Neural cell (in vitro differentiated cells): ENCODE results near the gene ATP9B. TPM values are rescaled to one million over a fixed set of nuclear protein-coding genes. Genes with fewer than 3 reads are reported as not detected.

ENCODE experiments used
- H2AFZ ChIP-seq: fragments of 200-600, 300-800 bp; sonication (generic), shearing (Covaris generic); 2 replicates; pipeline ENCODE4 v1.6.0; 2014; ENCODE audit warnings: low read depth, mild to moderate bottlenecking, antibody characterized with exemption, low read length, moderate library complexity
- H3F3A ChIP-seq: fragments of 200-600 bp; shearing (Covaris generic); 2 replicates; pipeline ENCODE4 v1.6.1; 2016; ENCODE audit warnings: mild to moderate bottlenecking, moderate library complexity, mixed read lengths, antibody characterized with exemption, low read length; ENCODE audit not compliant: insufficient read depth, poor library complexity, severe bottlenecking
- H3K27ac ChIP-seq: fragments of 200-600, 300-800 bp; sonication (generic), shearing (Covaris generic); 2 replicates; pipeline ENCODE4 v1.5.1; 2014; ENCODE audit warnings: mild to moderate bottlenecking, low read length, moderate library complexity
- H3K27me3 ChIP-seq: fragments of 300-800, 200-600 bp; sonication (generic), shearing (Covaris generic); 2 replicates; pipeline ENCODE4 v1.6.0; 2014; ENCODE audit warnings: mild to moderate bottlenecking, low read depth, low read length, moderate library complexity; ENCODE audit not compliant: insufficient read depth
- H3K36me3 ChIP-seq: fragments of 300-800, 200-600 bp; sonication (generic), shearing (Covaris generic); 2 replicates; pipeline ENCODE4 v1.5.1; 2014; ENCODE audit warnings: mild to moderate bottlenecking, antibody characterized with exemption, low read length, moderate library complexity; ENCODE audit not compliant: insufficient read depth
- H3K4me2 ChIP-seq: fragments of 300-800, 200-600 bp; sonication (generic), shearing (Covaris generic); 2 replicates; pipeline ENCODE4 v1.6.0; 2014; ENCODE audit warnings: mild to moderate bottlenecking, low read length
- H3K4me3 ChIP-seq: fragments of 300-800, 200-600 bp; sonication (generic), shearing (Covaris generic); 2 replicates; pipeline ENCODE4 v1.5.1; 2014; ENCODE audit warnings: mild to moderate bottlenecking, low read length, moderate library complexity
- H3K79me2 ChIP-seq: fragments of 200-600 bp; shearing (Covaris generic); replicated peaks from 2 replicates; pipeline ENCODE4 v1.6.0; 2014; ENCODE audit warnings: mild to moderate bottlenecking, low read length, moderate library complexity; ENCODE audit not compliant: insufficient read depth
- H3K9ac ChIP-seq: fragments of 300-800, 200-600 bp; sonication (generic), shearing (Covaris generic); 2 replicates; pipeline ENCODE4 v1.6.1; 2016; ENCODE audit warnings: mild to moderate bottlenecking, low read length, mixed read lengths
- H3K9me2 ChIP-seq: fragments of 200-600 bp; shearing (Covaris generic); 2 replicates; pipeline ENCODE4 v1.6.1; 2016; ENCODE audit warnings: mild to moderate bottlenecking, low read length, mixed read lengths; ENCODE audit not compliant: insufficient read depth
- H3K9me3 ChIP-seq: fragments of 200-600, 300-800 bp; sonication (generic), shearing (Covaris generic); 2 replicates; pipeline ENCODE4 v1.6.1; 2016; ENCODE audit warnings: mild to moderate bottlenecking, mixed run types, low read length, moderate library complexity, mixed read lengths
- H4K20me1 ChIP-seq: fragments of 200-600 bp; shearing (Covaris generic); 2 replicates; pipeline ENCODE4 v1.6.1; 2016; ENCODE audit warnings: mild to moderate bottlenecking, mixed run types; ENCODE audit not compliant: insufficient read depth
- CTCF ChIP-seq: fragments of 450-650 bp; IDR thresholded peaks from 2 replicates; pipeline ENCODE4 v1.5.1; 2014; ENCODE audit warnings: antibody characterized with exemption, mild to moderate bottlenecking, moderate library complexity; ENCODE audit not compliant: poor library complexity, severe bottlenecking
- EP300 ChIP-seq: fragments of 450-650 bp; conservative IDR thresholded peaks from 2 replicates; pipeline ENCODE4 v1.6.1; 2014; ENCODE audit warnings: antibody characterized with exemption, mild to moderate bottlenecking, moderate library complexity; ENCODE audit not compliant: poor library complexity, severe bottlenecking
- EZH2 ChIP-seq: fragments of 200-600, 300-800 bp; shearing (Covaris generic), sonication (generic); IDR thresholded peaks from 2 replicates; pipeline ENCODE4 v1.6.1; 2014; ENCODE audit warnings: antibody characterized with exemption, low read length, borderline replicate concordance, mild to moderate bottlenecking; ENCODE audit not compliant: insufficient read depth, poor library complexity, severe bottlenecking
- MXI1 ChIP-seq: fragments of 450-650 bp; conservative IDR thresholded peaks from 2 replicates; pipeline ENCODE4 v1.6.1; 2014; ENCODE audit warnings: antibody characterized with exemption, mild to moderate bottlenecking; ENCODE audit not compliant: poor library complexity, severe bottlenecking
- POLR2AphosphoS5 ChIP-seq: IDR thresholded peaks from 2 replicates; pipeline ENCODE4 v1.6.1; 2012
- RAD21 ChIP-seq: fragments of 450-650 bp; conservative IDR thresholded peaks from 2 replicates; pipeline ENCODE4 v1.6.1; 2014; ENCODE audit warnings: antibody characterized with exemption, mild to moderate bottlenecking, moderate library complexity
- REST ChIP-seq: IDR thresholded peaks from 2 replicates; pipeline ENCODE4 v1.6.1; 2012; ENCODE audit warnings: borderline replicate concordance
- SMC3 ChIP-seq: fragments of 450-650 bp; conservative IDR thresholded peaks from 2 replicates; pipeline ENCODE4 v1.6.1; 2014; ENCODE audit warnings: antibody characterized with exemption, mild to moderate bottlenecking, moderate library complexity; ENCODE audit not compliant: poor library complexity
- TAF1 ChIP-seq: IDR thresholded peaks from 2 replicates; pipeline ENCODE4 v1.6.1; 2012; ENCODE audit warnings: low read depth
- polyA plus RNA-seq: library from polyadenylated mRNA; depleted of rRNA; stranded (reverse); fragments of >200 nt; gene quantifications from 2 replicates; pipeline ENCODE4 v1.2.3, GENCODE V29; 2014

ATP9B gene
- polyA plus RNA-seq, 1 donor from 2014 or later = 15.4 TPM

GRCh38 chr18:79102886-79103285 is 33.7 kb downstream of the ATP9B start:
- Histone ChIP-seq H3K36me3 (peaks cover 5% of the 10 kb centered on the region), H3K79me2 (no peaks in the 10 kb centered on the region), H2AFZ (no peak overlapping the region), H3K27me3 (no peaks in the 10 kb centered on the region), H3F3A (no peaks in the 10 kb centered on the region), H3K9ac (no peak overlapping the region), H3K4me2 (no peak overlapping the region), H3K9me2 (no peaks in the 10 kb centered on the region), H3K9me3 (no peaks in the 10 kb centered on the region), H3K4me3 (no peak overlapping the region), H4K20me1 (no peaks in the 10 kb centered on the region), H3K27ac (no peak overlapping the region)
- TF ChIP-seq TAF1 (no peak), MXI1 (no peak), EP300 (no peak)

GRCh38 chr18:79104137-79104536 is 34.9 kb downstream of the ATP9B start:
- no peak overlapping the region for H3K4me3 ChIP-seq
- H3K27ac ChIP-seq = no peak overlapping the region
- no peak overlapping the region for H3K9ac ChIP-seq
- TF ChIP-seq POLR2AphosphoS5 (no peak), SMC3 (no peak), EZH2 (no peak), MXI1 (no peak), CTCF (no peak), RAD21 (no peak), EP300 (no peak), REST (no peak), TAF1 (no peak)
- no peak overlapping the region for H2AFZ ChIP-seq
- H3K4me2 ChIP-seq = no peak overlapping the region
- H3K9me3 ChIP-seq = no peaks in the 10 kb centered on the region
- H4K20me1 ChIP-seq = no peaks in the 10 kb centered on the region
- no peaks in the 10 kb centered on the region for H3K79me2 ChIP-seq
- no peaks in the 10 kb centered on the region for H3F3A ChIP-seq
- no peaks in the 10 kb centered on the region for H3K9me2 ChIP-seq
- peaks cover 5% of the 10 kb centered on the region for H3K36me3 ChIP-seq
- H3K27me3 ChIP-seq = no peaks in the 10 kb centered on the region

GRCh38 chr18:79105455-79105854 is 36.3 kb downstream of the ATP9B start:
- H3K9ac ChIP-seq = no peak overlapping the region
- peaks cover 5% of the 10 kb centered on the region for H3K36me3 ChIP-seq
- H3K9me2 ChIP-seq = no peaks in the 10 kb centered on the region
- H3K79me2 ChIP-seq = no peaks in the 10 kb centered on the region
- H3K4me2 ChIP-seq = no peak overlapping the region
- no peak overlapping the region for H3K4me3 ChIP-seq
- no peaks in the 10 kb centered on the region for H3K9me3 ChIP-seq
- H3F3A ChIP-seq = no peaks in the 10 kb centered on the region
- TF ChIP-seq RAD21 (no peak), POLR2AphosphoS5 (no peak), SMC3 (no peak), CTCF (no peak)
- no peaks in the 10 kb centered on the region for H4K20me1 ChIP-seq
- no peak overlapping the region for H3K27ac ChIP-seq
- H3K27me3 ChIP-seq = no peaks in the 10 kb centered on the region
- H2AFZ ChIP-seq = no peak overlapping the region
